Uterus (tissue), 2 donors: ENCODE results near the gene BCAS3.

Experiments
- POLR2A ChIP-seq, 2 donors: fragments of 450-650 bp; IDR thresholded peaks; one replicate each; pipeline ENCODE4 v1.6.1; 2016; ENCODE audit warnings: antibody characterized with exemption in 2 of 2, mild to moderate bottlenecking in 1 of 2, moderate library complexity in 1 of 2
- TF ChIP-seq, protein P1 (sequence below), 4 experiments: fragments of 200-600 bp in 2 of 4; fragments of 450-650 bp in 2 of 4; sonication (generic) in 2 of 4; IDR thresholded peaks; one replicate each; pipeline ENCODE4 v1.5.1; 2016 to 2019; ENCODE audit warnings: antibody characterized with exemption in 4 of 4, mild to moderate bottlenecking in 2 of 4, moderate library complexity in 1 of 4

DNA sequence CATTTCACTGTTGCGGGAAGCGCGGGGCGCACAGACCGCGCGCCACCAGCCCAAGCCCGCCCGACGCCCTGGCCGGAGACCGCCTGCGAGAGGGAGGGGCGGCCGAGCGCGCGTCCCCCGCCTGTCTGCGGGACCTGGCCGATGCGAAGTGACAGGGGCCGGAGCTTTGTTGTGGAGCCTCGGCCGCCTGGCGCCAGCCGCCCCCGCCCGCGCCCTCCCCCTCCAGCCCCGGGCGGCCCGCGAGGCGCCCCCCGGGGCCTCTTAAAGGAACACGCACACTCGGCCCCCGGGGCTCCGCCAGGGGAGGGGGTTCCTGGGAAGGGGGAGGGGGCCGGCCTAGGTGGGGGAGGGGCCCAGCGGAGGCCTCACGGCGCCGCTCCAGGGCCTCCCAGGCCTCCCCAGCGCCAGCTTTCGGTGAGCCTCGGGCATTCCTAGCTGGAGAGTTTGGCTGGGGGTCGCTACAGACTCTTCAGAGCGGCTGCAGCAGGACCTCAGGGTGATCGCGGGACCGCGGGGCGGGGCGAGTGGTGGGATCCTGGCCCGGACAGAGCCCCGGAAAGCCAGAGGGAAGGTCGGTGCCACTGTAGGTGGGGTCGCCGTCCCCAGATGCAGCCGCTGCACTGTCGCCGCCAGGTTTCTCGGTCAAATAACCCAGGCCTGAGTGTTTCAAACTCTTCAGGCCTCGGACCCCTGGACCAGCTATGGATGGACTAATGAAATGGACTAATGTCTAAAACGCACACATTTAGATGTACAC is 719.6 kb downstream of the BCAS3 start:
- TF ChIP-seq POLR2A (IDR thresholded peaks at IDR 0.05) = no peak
- TF ChIP-seq, protein P1, sequence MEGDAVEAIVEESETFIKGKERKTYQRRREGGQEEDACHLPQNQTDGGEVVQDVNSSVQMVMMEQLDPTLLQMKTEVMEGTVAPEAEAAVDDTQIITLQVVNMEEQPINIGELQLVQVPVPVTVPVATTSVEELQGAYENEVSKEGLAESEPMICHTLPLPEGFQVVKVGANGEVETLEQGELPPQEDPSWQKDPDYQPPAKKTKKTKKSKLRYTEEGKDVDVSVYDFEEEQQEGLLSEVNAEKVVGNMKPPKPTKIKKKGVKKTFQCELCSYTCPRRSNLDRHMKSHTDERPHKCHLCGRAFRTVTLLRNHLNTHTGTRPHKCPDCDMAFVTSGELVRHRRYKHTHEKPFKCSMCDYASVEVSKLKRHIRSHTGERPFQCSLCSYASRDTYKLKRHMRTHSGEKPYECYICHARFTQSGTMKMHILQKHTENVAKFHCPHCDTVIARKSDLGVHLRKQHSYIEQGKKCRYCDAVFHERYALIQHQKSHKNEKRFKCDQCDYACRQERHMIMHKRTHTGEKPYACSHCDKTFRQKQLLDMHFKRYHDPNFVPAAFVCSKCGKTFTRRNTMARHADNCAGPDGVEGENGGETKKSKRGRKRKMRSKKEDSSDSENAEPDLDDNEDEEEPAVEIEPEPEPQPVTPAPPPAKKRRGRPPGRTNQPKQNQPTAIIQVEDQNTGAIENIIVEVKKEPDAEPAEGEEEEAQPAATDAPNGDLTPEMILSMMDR (IDR thresholded peaks at IDR 0.05) = no peak
